Upper lobe of left lung (tissue), 6 donors: ENCODE results near the gene IL18. TPM values are rescaled to one million over a fixed set of nuclear protein-coding genes. Genes with fewer than 3 reads are reported as not detected.
A peak's percentile ranks its signal among the peaks of the same experiment; 100 is the strongest.

Experiments used
- ATAC-seq, 2 donors: fragments of 200-7000 bp; cut with Tn5 transposase; one replicate each; pipeline ENCODE4 v1.9.1; 2022; ENCODE audit warnings: mild to moderate bottlenecking in 2 of 2, moderate library complexity in 2 of 2; ENCODE audit not compliant: low FRiP score in 2 of 2
- DNase-seq, 2 donors: peaks; one replicate each; pipeline ENCODE4 v3.0.0-alpha.2; 2019 to 2020
- H3K27ac ChIP-seq, 4 donors: fragments of 200-600 bp; sonication (generic); one replicate each; pipeline ENCODE4 v1.5.1; 2016 to 2019
- H3K27me3 ChIP-seq, 4 donors: fragments of 200-600 bp; sonication (generic); one replicate each; pipeline ENCODE4 v1.5.1; 2017 to 2019
- H3K36me3 ChIP-seq, 4 donors: fragments of 200-600 bp; sonication (generic); one replicate each; pipeline ENCODE4 v1.5.1; 2016 to 2019
- H3K4me1 ChIP-seq, 4 donors: fragments of 200-600 bp; sonication (generic); one replicate each; pipeline ENCODE4 v1.5.1; 2018 to 2019
- H3K4me3 ChIP-seq, 4 donors: fragments of 200-600 bp; sonication (generic); one replicate each; pipeline ENCODE4 v1.5.1; 2017 to 2019; ENCODE audit warnings: mild to moderate bottlenecking in 2 of 4, moderate library complexity in 1 of 4
- H3K9me3 ChIP-seq, 4 donors: fragments of 200-600 bp; sonication (generic); one replicate each; pipeline ENCODE4 v1.5.1; 2018 to 2019
- EP300 ChIP-seq, 4 donors: sonication (generic); formaldehyde crosslinking; IDR thresholded peaks; one replicate each; pipeline ENCODE4 v1.5.1; 2017; ENCODE audit warnings: antibody characterized with exemption in 4 of 4, control low read depth in 2 of 4
- POLR2A ChIP-seq, 4 donors: fragments of 450-650 bp; IDR thresholded peaks; one replicate each; pipeline ENCODE4 v1.5.1; 2016 to 2017; ENCODE audit warnings: antibody characterized with exemption in 4 of 4, mild to moderate bottlenecking in 2 of 4
- POLR2AphosphoS5 ChIP-seq, 2 donors: sonication (generic); formaldehyde crosslinking; IDR thresholded peaks; one replicate each; pipeline ENCODE4 v1.5.1; 2017; ENCODE audit warnings: antibody characterized with exemption in 2 of 2
- WGBS, 2 donors: methylation state at CpG; one replicate each; pipeline ENCODE4 v1.1.5; 2017 to 2018; 5-methylcytosine and 5-hydroxymethylcytosine counted together
- total RNA-seq, 6 donors: library from RNA; depleted of rRNA in 4 of 6; stranded (reverse); fragments of >200 nt in 4 of 6; gene quantifications; one replicate each; pipeline versions ENCODE4 v1.1.0 to v1.2.1, GENCODE V29; 2016 to 2021
- TF ChIP-seq, protein P1 (sequence below), 6 experiments: fragments of 450-650 bp in 4 of 6; fragments of 200-600 bp in 2 of 6; sonication (generic) in 2 of 6; IDR thresholded peaks; one replicate each; pipeline ENCODE4 v1.5.1; 2016 to 2019; ENCODE audit warnings: antibody characterized with exemption in 6 of 6
- donor health status: DM: no; HTN: no; CAD: no; lungs with moderate emphysema.
- donor health status: DM: no; HTN: yes; CAD: no; lungs with severe emphysema.

IL18 gene
- total RNA-seq, 6 donors from 2014 or later = 37.1 to 75.4 (median 46.8) TPM

DNA sequence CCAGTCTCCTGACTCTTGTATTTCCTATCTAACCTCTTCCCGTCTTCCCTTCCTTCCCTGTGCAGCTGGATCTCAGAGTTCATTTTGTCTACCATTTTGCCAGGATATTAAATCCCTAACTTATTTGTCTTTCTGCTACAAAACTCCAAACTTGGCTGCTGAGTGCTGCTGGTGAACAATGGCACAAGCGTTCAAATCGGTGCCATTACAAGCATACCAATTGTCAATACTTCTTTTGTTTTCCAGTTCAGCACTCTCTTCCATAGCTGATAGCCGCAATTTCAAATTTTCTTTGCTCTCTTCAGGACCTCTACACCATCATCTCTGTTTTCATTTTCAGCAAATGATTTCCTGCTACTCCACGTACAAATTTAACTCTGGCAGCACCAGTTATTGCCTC lies 13.4 kb downstream of the IL18 start:
- TF ChIP-seq EP300 (IDR thresholded peaks at IDR 0.05) (no peak), POLR2AphosphoS5 (IDR thresholded peaks at IDR 0.05) (no peak), POLR2A (IDR thresholded peaks at IDR 0.05) (no peak)
- TF ChIP-seq, protein P1, sequence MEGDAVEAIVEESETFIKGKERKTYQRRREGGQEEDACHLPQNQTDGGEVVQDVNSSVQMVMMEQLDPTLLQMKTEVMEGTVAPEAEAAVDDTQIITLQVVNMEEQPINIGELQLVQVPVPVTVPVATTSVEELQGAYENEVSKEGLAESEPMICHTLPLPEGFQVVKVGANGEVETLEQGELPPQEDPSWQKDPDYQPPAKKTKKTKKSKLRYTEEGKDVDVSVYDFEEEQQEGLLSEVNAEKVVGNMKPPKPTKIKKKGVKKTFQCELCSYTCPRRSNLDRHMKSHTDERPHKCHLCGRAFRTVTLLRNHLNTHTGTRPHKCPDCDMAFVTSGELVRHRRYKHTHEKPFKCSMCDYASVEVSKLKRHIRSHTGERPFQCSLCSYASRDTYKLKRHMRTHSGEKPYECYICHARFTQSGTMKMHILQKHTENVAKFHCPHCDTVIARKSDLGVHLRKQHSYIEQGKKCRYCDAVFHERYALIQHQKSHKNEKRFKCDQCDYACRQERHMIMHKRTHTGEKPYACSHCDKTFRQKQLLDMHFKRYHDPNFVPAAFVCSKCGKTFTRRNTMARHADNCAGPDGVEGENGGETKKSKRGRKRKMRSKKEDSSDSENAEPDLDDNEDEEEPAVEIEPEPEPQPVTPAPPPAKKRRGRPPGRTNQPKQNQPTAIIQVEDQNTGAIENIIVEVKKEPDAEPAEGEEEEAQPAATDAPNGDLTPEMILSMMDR (IDR thresholded peaks at IDR 0.05) = no peak
- H3K27ac ChIP-seq = no peak overlapping the region
- no peaks in the 10 kb centered on the region for H3K9me3 ChIP-seq
- H3K36me3 ChIP-seq = peaks cover 0 to 11% (median 0%) of the 10 kb centered on the region in 4 donors
- ATAC-seq = no peak
- WGBS, 2 donors = 80 to 83% methylated on average over 5 of the region's 5 CpGs
- no peak for DNase-seq
- no peaks in the 10 kb centered on the region for H3K27me3 ChIP-seq
- no peak overlapping the region for H3K4me3 ChIP-seq
- H3K4me1 ChIP-seq = no peaks in the 10 kb centered on the region

DNA sequence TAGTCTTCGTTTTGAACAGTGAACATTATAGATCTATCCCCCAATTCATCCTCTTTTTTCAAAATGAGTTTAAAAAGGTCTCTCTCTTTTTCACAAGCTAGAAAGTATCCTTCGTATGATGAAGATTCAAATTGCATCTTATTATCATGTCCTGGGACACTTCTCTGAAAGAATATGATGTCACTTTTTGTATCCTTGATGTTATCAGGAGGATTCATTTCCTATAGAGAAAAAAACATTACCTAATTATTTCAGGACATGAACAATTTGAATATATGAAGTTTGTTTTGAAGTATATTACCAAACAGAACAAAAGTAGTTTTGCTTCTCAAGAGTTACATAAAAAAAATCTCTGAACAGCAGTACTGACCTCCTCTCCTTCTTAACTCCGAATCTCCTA lies 20.3 kb downstream of the IL18 start:
- whole genome bisulfite sequencing, 2 donors = 86 to 87% methylated on average over 3 of the region's 3 CpGs
- ATAC-seq (no peak), DNase-seq (no peak)
- Histone ChIP-seq H3K36me3 (peaks cover 0 to 11% (median 6%) of the 10 kb centered on the region in 4 donors), H3K4me3 (no peak overlapping the region), H3K4me1 (no peaks in the 10 kb centered on the region), H3K27ac (no peak overlapping the region), H3K9me3 (peaks cover 0 to 7% (median 0%) of the 10 kb centered on the region in 4 donors), H3K27me3 (no peaks in the 10 kb centered on the region)
- TF ChIP-seq POLR2A (IDR thresholded peaks at IDR 0.05) = no peak
- TF ChIP-seq, protein P1 (IDR thresholded peaks at IDR 0.05) = no peak
- TF ChIP-seq POLR2AphosphoS5 (IDR thresholded peaks at IDR 0.05) = no peak
- TF ChIP-seq EP300 (IDR thresholded peaks at IDR 0.05) = no peak

DNA sequence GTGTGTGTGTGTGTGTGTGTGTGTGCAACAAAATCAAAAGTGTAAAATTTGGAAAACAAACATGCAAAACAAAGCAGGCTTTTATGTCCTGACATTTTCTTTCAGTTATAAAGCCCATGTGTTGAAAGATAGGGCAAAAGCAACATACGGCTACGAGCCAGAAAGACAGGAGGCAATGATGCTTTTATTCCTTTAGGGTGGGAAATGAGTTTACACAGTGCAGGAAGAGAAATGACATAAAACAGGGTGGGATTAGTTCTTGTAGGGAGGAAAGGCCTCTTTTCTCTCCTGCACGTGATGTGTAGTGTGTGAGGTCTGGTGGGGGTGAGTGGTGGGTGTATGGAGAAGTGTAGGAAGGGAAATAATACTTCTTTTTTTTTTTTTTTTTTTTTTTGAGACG lies 29.4 kb downstream of the IL18 start:
- Histone ChIP-seq H3K4me1 (no peaks in the 10 kb centered on the region), H3K36me3 (no peaks in the 10 kb centered on the region), H3K27ac (no peak overlapping the region), H3K4me3 (no peak overlapping the region), H3K9me3 (no peaks in the 10 kb centered on the region), H3K27me3 (no peaks in the 10 kb centered on the region)
- 83 to 93% methylated on average over 4 of the region's 4 CpGs for WGBS, 2 donors
- DNase-seq (no peak), ATAC-seq (no peak)
- TF ChIP-seq POLR2AphosphoS5 (IDR thresholded peaks at IDR 0.05) = no peak
- TF ChIP-seq, protein P1 (IDR thresholded peaks at IDR 0.05) = no peak
- TF ChIP-seq POLR2A (IDR thresholded peaks at IDR 0.05) = no peak
- TF ChIP-seq EP300 (IDR thresholded peaks at IDR 0.05) = no peak

DNA sequence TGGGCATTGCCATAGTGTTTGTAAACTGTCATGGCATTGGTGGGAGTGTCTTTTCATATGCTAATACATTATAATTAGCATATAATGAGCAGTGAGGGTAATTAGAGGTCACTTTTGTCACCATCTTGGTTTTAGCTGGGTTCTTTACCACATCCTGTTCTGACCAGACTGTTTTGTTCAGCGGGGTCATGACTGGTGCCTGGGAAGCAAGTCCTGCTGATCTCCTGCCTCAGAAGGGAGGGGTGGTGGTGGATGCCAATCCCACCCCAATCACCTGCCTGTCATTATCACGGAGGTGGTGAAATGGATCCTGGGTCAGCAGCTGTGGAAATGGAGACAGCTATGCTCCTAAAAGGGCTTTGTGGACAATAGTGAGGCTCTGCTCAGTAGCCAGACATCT lies 31.2 kb downstream of the IL18 start:
- 37 to 70% methylated on average over 2 of the region's 2 CpGs for WGBS, 2 donors
- H3K36me3 ChIP-seq = no peaks in the 10 kb centered on the region
- DNase-seq (no peak), ATAC-seq (no peak)
- peaks cover 0 to 12% (median 2%) of the 10 kb centered on the region in 4 donors for H3K4me1 ChIP-seq
- H3K27me3 ChIP-seq = no peaks in the 10 kb centered on the region
- no peak overlapping the region for H3K4me3 ChIP-seq
- H3K27ac ChIP-seq = no peak overlapping the region
- H3K9me3 ChIP-seq = no peaks in the 10 kb centered on the region
- TF ChIP-seq, protein P1 (IDR thresholded peaks at IDR 0.05) = no peak
- TF ChIP-seq POLR2AphosphoS5 (IDR thresholded peaks at IDR 0.05) = no peak
- TF ChIP-seq POLR2A (IDR thresholded peaks at IDR 0.05) = no peak
- no peak for TF ChIP-seq EP300 (IDR thresholded peaks at IDR 0.05)

DNA sequence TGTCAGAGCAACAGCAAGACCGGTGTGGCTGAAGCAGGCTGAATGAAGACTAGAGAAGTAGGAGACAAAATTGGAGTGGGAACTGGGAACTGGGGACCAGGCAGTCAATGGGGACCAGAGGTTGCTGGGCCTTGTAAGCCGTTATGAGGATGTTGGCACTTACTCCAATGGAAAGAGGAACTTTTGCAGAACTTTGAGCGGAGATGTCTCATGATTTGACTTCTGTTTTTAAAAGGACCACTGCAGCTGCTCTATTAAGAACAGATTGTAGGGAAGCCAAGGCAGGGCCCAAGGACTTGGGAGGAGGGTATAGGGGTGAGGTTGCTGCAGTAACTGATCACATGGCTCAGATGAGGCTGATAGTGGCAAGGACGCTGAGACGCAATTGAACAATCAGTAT lies 34.2 kb downstream of the IL18 start:
- 63 to 76% methylated on average over 5 of the region's 5 CpGs for WGBS, 2 donors
- Histone ChIP-seq H3K4me1 (peaks cover 0 to 12% (median 2%) of the 10 kb centered on the region in 4 donors), H3K4me3 (no peak overlapping the region), H3K36me3 (no peaks in the 10 kb centered on the region), H3K27me3 (no peaks in the 10 kb centered on the region), H3K27ac (no peak overlapping the region), H3K9me3 (no peaks in the 10 kb centered on the region)
- ATAC-seq (peak in 1 of 2 donors; percentile 85), DNase-seq (peak in 1 of 2 donors; percentile 48)
- TF ChIP-seq POLR2AphosphoS5 (IDR thresholded peaks at IDR 0.05) (no peak), POLR2A (IDR thresholded peaks at IDR 0.05) (no peak)
